Measurements from ENCODE around the gene CPA3. TPM values are rescaled to one million over a fixed set of nuclear protein-coding genes. Genes with fewer than 3 reads are reported as not detected.

The CPA3 gene
- total RNA-seq, 1 donor from 2014 or later: not detected

DNA sequence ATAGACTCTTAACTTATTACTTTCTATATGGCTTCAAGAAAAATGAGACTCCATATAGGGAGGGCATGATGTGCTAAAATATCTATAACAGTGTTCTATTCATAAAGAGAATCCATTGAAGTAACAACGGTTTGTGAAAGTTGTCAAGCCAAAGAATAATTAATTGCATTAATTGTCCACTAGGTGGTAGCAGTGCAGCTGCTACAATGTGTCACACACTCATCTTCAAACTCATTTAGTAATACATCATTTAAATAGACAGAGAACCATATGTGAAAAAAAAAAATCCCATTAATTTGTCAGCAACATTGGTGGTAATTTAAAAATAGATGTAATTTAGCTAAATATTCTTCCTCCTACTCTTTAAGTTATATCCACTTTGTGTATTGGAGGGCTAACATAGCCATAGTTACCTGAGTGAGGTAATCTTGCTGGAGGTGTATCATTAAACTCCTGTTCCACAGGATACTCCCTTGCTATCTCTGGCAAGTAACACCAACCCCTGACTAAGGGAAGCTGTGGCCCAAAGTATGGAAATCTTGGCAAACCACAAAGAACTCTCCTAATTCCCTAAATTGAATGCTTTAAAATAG is 3.7 kb upstream of the CPA3 start:
- Histone ChIP-seq H3K4me3 (ENCODE audit: low read depth, low read length) (no peak overlapping the region), H3K27me3 (ENCODE audit: control insufficient read depth, insufficient read depth, low read length) (no peaks in the 10 kb centered on the region), H3K36me3 (ENCODE audit: control insufficient read depth, insufficient read depth, low read length) (no peaks in the 10 kb centered on the region)
- DNase-seq (ENCODE audit: low read depth): no peak
- TF ChIP-seq, protein P1, sequence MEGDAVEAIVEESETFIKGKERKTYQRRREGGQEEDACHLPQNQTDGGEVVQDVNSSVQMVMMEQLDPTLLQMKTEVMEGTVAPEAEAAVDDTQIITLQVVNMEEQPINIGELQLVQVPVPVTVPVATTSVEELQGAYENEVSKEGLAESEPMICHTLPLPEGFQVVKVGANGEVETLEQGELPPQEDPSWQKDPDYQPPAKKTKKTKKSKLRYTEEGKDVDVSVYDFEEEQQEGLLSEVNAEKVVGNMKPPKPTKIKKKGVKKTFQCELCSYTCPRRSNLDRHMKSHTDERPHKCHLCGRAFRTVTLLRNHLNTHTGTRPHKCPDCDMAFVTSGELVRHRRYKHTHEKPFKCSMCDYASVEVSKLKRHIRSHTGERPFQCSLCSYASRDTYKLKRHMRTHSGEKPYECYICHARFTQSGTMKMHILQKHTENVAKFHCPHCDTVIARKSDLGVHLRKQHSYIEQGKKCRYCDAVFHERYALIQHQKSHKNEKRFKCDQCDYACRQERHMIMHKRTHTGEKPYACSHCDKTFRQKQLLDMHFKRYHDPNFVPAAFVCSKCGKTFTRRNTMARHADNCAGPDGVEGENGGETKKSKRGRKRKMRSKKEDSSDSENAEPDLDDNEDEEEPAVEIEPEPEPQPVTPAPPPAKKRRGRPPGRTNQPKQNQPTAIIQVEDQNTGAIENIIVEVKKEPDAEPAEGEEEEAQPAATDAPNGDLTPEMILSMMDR (IDR thresholded peaks at IDR 0.05; ENCODE audit: insufficient read depth, low read length, poor library complexity, severe bottlenecking): peak; percentile 48

DNA sequence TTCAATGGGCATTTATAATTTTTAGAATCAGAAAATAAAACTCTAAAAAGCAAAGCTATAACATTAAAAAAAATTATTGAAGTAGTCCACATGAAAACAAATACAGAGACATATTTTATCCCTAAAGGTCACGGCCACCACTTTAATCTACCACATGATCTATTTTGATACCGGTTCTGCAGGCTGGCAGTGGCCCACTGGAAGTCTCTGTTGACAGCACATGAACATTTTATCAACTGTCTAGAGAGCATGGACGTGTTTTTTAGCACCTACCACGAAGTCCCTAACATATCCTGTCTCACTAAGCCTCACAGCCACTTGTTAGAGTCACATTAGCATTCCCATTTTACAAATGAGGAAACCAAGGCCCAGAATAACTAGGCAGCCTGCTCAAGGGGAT is 1.8 kb upstream of the CPA3 start:
- H3K27me3 ChIP-seq (ENCODE audit: control insufficient read depth, insufficient read depth, low read length): no peaks in the 10 kb centered on the region
- no peak for DNase-seq (ENCODE audit: low read depth)
- TF ChIP-seq, protein P1 (IDR thresholded peaks at IDR 0.05; ENCODE audit: insufficient read depth, low read length, poor library complexity, severe bottlenecking): no peak
- H3K4me3 ChIP-seq (ENCODE audit: low read depth, low read length): no peak overlapping the region
- H3K36me3 ChIP-seq (ENCODE audit: control insufficient read depth, insufficient read depth, low read length): no peaks in the 10 kb centered on the region

- H3K27me3 ChIP-seq (ENCODE audit: control insufficient read depth, insufficient read depth, low read length): no peaks in the 10 kb centered on the region
- no peak for DNase-seq (ENCODE audit: low read depth)
- H3K36me3 ChIP-seq (ENCODE audit: control insufficient read depth, insufficient read depth, low read length): no peaks in the 10 kb centered on the region
- TF ChIP-seq, protein P1 (IDR thresholded peaks at IDR 0.05; ENCODE audit: insufficient read depth, low read length, poor library complexity, severe bottlenecking): no peak
- H3K4me3 ChIP-seq (ENCODE audit: low read depth, low read length): no peak overlapping the region
Measured at GRCh38 chr3:148863814-148864213, 1.3 kb upstream of the CPA3 start.

DNA sequence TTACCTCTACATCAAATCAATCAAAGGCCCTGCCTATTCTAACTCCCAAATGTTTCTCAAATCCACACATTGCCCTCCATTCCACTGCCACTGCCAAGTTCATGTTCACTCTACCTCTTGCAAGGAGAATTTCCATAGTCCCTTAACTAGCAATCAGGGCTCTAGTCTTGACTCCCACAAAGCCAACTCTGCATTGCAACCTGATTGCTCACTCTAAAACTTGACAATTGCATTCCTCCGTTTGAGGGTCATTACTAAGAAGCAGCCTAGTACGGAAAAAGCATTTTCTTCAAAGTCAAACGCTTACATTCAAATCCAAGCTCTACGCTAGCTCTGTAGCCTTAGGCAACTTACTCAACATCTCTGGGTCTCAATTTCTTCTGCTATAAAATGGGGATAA is 1.2 kb downstream of the CPA3 start:
- H3K4me3 ChIP-seq (ENCODE audit: low read depth, low read length): no peak overlapping the region
- DNase-seq (ENCODE audit: low read depth): no peak
- TF ChIP-seq, protein P1 (IDR thresholded peaks at IDR 0.05; ENCODE audit: insufficient read depth, low read length, poor library complexity, severe bottlenecking): no peak
- no peaks in the 10 kb centered on the region for H3K36me3 ChIP-seq (ENCODE audit: control insufficient read depth, insufficient read depth, low read length)
- no peaks in the 10 kb centered on the region for H3K27me3 ChIP-seq (ENCODE audit: control insufficient read depth, insufficient read depth, low read length)

DNA sequence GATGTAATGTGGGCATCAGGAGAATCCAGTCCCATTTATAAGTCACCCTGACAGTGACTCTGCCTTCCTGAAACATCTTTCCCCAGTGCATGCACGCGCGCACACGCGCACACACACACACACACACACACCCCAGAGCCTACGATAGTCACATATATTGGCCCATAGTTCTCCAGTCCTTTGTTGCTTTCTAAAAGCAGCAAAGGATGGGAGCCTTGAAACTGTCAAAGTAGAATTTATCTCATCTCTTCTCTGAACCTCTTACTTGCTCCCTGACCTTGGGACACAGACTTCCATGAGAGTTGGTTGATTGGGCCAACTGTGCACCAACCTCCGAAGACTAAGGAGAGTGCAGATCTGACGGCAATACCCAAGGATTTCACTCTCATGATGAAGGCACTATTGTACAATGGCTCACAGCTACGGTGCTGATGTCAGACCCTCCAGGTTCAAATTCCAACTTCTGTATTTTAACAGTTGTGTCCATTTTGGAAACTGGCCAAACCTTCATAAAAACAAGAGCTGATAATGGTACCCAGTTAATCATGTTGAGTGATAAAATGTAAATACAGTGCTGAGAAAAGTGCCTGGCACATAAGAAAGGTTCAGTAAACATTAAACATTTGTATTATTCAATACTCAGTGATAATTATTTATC is 8.3 kb downstream of the CPA3 start:
- DNase-seq (ENCODE audit: low read depth): no peak
- TF ChIP-seq, protein P1 (IDR thresholded peaks at IDR 0.05; ENCODE audit: insufficient read depth, low read length, poor library complexity, severe bottlenecking): no peak
- H3K27me3 ChIP-seq (ENCODE audit: control insufficient read depth, insufficient read depth, low read length): no peaks in the 10 kb centered on the region
- H3K36me3 ChIP-seq (ENCODE audit: control insufficient read depth, insufficient read depth, low read length): no peaks in the 10 kb centered on the region
- H3K4me3 ChIP-seq (ENCODE audit: low read depth, low read length): no peak overlapping the region

- TF ChIP-seq, protein P1 (IDR thresholded peaks at IDR 0.05; ENCODE audit: insufficient read depth, low read length, poor library complexity, severe bottlenecking): no peak
- H3K36me3 ChIP-seq (ENCODE audit: control insufficient read depth, insufficient read depth, low read length): no peaks in the 10 kb centered on the region
- no peaks in the 10 kb centered on the region for H3K27me3 ChIP-seq (ENCODE audit: control insufficient read depth, insufficient read depth, low read length)
- H3K4me3 ChIP-seq (ENCODE audit: low read depth, low read length): no peak overlapping the region
- no peak for DNase-seq (ENCODE audit: low read depth)
Measured at GRCh38 chr3:148873977-148874376, 8.9 kb downstream of the CPA3 start.

Measured in kidney epithelial cell (primary cell).